Body of pancreas (tissue), 4 donors: ENCODE measurements around the gene SLC25A15.

Experiments used
- CTCF ChIP-seq, 7 experiments: fragments of 450-650 bp in 4 of 7; fragments of 200-600 bp in 3 of 7; sonication (generic) in 3 of 7; IDR thresholded peaks; one replicate each; pipeline ENCODE4 v1.5.1; 2016 to 2019; ENCODE audit warnings: antibody characterized with exemption in 7 of 7
- POLR2A ChIP-seq, 3 donors: fragments of 450-650 bp; IDR thresholded peaks; one replicate each; pipeline ENCODE4 v1.6.1; 2016; ENCODE audit warnings: antibody characterized with exemption in 3 of 3, mild to moderate bottlenecking in 2 of 3

GRCh38 chr13:40755082-40755700, 34.2 kb upstream of the SLC25A15 start:
- no peak for TF ChIP-seq CTCF (IDR thresholded peaks at IDR 0.05)
- no peak for TF ChIP-seq POLR2A (IDR thresholded peaks at IDR 0.05)
